CD4-positive, alpha-beta T cell (primary cell): ENCODE data around the gene ARFGEF3. TPM values are rescaled to one million over a fixed set of nuclear protein-coding genes. Genes with fewer than 3 reads are reported as not detected.

Experiments
- ATAC-seq: fragments of 200-7000 bp; cut with Tn5 transposase; one replicate; pipeline ENCODE4 v1.10.0; 2022; ENCODE audit warnings: mild to moderate bottlenecking; ENCODE audit not compliant: poor library complexity
- CTCF ChIA-PET: fragments of 350-600 bp; sonication (Branson Sonifier 250); formaldehyde crosslinking; loops from one replicate; lab custom pipeline; 2021; ENCODE audit warnings: antibody characterized with exemption, inconsistent platforms; lab: Charles Lee
- POLR2A ChIA-PET: fragments of 350-600 bp; sonication (Branson Sonifier 250); formaldehyde crosslinking; loops from one replicate; lab custom pipeline; 2021; ENCODE audit warnings: antibody characterized with exemption, inconsistent platforms; lab: Charles Lee
- DNase-seq, 14 experiments: peaks; one replicate each; pipeline ENCODE4 v3.0.0-alpha.2; 2013 to 2020; ENCODE audit warnings: mixed read lengths in 2 of 14
- H3K27ac ChIP-seq, 2 donors: one replicate each; pipeline versions ENCODE4 v1.5.1 to v1.7.0; 2013; ENCODE audit warnings: low read length in 2 of 2, low read depth in 1 of 2, mild to moderate bottlenecking in 1 of 2
- H3K27me3 ChIP-seq, 2 experiments: 1 replicate in 1 of 2; 2 replicates in 1 of 2; pipeline versions ENCODE4 v1.6.1 to v1.7.0; 2013; ENCODE audit warnings: low read length in 2 of 2, control low read depth in 1 of 2, mild to moderate bottlenecking in 1 of 2, moderate library complexity in 1 of 2; ENCODE audit not compliant: insufficient read depth in 2 of 2, control insufficient read depth in 1 of 2
- H3K36me3 ChIP-seq: one replicate; pipeline ENCODE4 v1.6.1; 2013; ENCODE audit warnings: low read length, control low read depth; ENCODE audit not compliant: insufficient read depth
- H3K4me1 ChIP-seq: one replicate; pipeline ENCODE4 v1.6.1; 2013; ENCODE audit warnings: low read length, control low read depth; ENCODE audit not compliant: insufficient read depth
- H3K4me3 ChIP-seq: one replicate; pipeline ENCODE4 v1.5.1; 2013; ENCODE audit warnings: mild to moderate bottlenecking, low read length, moderate library complexity
- H3K9me3 ChIP-seq, 2 experiments: 1 replicate in 1 of 2; 2 replicates in 1 of 2; pipeline versions ENCODE4 v1.6.1 to v1.7.0; 2013; ENCODE audit warnings: low read length in 2 of 2, mild to moderate bottlenecking in 2 of 2, control low read depth in 1 of 2, moderate library complexity in 1 of 2; ENCODE audit not compliant: control insufficient read depth in 1 of 2, insufficient read depth in 1 of 2
- H3K27ac Mint-ChIP-seq: one replicate; pipeline ENCODE4 v1.8.0; 2020; ENCODE audit warnings: mixed read lengths
- H3K27me3 Mint-ChIP-seq: one replicate; pipeline ENCODE4 v1.8.0; 2021; ENCODE audit warnings: mixed read lengths
- H3K36me3 Mint-ChIP-seq: one replicate; pipeline ENCODE4 v1.8.0; 2021; ENCODE audit warnings: low read depth, mixed read lengths
- H3K4me1 Mint-ChIP-seq: one replicate; pipeline ENCODE4 v1.8.0; 2021; ENCODE audit warnings: low read depth, mixed read lengths
- H3K4me3 Mint-ChIP-seq: one replicate; pipeline ENCODE4 v1.8.0; 2020; ENCODE audit warnings: mild to moderate bottlenecking, mixed read lengths
- H3K9me3 Mint-ChIP-seq: one replicate; pipeline ENCODE4 v1.8.0; 2020; ENCODE audit warnings: mixed read lengths
- CTCF ChIP-seq: fragments of 200-600 bp; IDR thresholded peaks from one replicate; pipeline ENCODE4 v1.8.0; 2022; ENCODE audit warnings: antibody characterized with exemption, mild to moderate bottlenecking
- intact Hi-C, 2 experiments: fragments of 100-400 bp; cut with DNase I in 1 of 2; cut with micrococcal nuclease in 1 of 2; formaldehyde crosslinking; loops; one replicate each; pipeline versions ENCODE4 v1.15.1 to v1.9.0; 2023 to 2025; cut with DNase I, micrococcal nuclease
- total RNA-seq, 174 experiments: library from RNA in 2 of 174; stranded (reverse) in 2 of 174; gene quantifications; one replicate each; pipeline ENCODE4 v1.2.3 and lab custom pipeline; 2021 to 2026

The ARFGEF3 gene
- total RNA-seq, 2 experiments from 2014 or later, result not detected

GRCh38 chr6:138328210-138328609, 166.5 kb downstream of the ARFGEF3 start:
- POLR2A ChIA-PET, result no interaction called here
- Histone ChIP-seq H3K36me3 (no peaks in the 10 kb centered on the region), H3K27ac (no peak overlapping the region), H3K27me3 (no peaks in the 10 kb centered on the region), H3K4me1 (no peaks in the 10 kb centered on the region), H3K4me3 (no peak overlapping the region), H3K9me3 (peaks cover 0 to 3% of the 10 kb centered on the region in 2 experiments)
- peaks cover 6% of the 10 kb centered on the region for H3K27me3 Mint-ChIP-seq
- no peak overlapping the region for H3K4me3 Mint-ChIP-seq
- CTCF ChIA-PET, result no interaction called here
- H3K27ac Mint-ChIP-seq, result no peak overlapping the region
- intact Hi-C loops, result no loop called here
- no peak for ATAC-seq
- no peak for TF ChIP-seq CTCF
- no peaks in the 10 kb centered on the region for H3K36me3 Mint-ChIP-seq
- H3K9me3 Mint-ChIP-seq, result no peaks in the 10 kb centered on the region
- H3K4me1 Mint-ChIP-seq, result no peaks in the 10 kb centered on the region
- no peak for DNase-seq

GRCh38 chr6:138330763-138331162, 169.0 kb downstream of the ARFGEF3 start:
- Mint-ChIP-seq H3K4me3 (no peak overlapping the region), H3K27ac (no peak overlapping the region), H3K36me3 (no peaks in the 10 kb centered on the region), H3K9me3 (no peaks in the 10 kb centered on the region), H3K4me1 (no peaks in the 10 kb centered on the region), H3K27me3 (peaks cover 10% of the 10 kb centered on the region)
- ChIA-PET CTCF (no interaction called here), POLR2A (no interaction called here)
- H3K36me3 ChIP-seq, result no peaks in the 10 kb centered on the region
- TF ChIP-seq CTCF, result no peak
- H3K4me3 ChIP-seq, result no peak overlapping the region
- H3K9me3 ChIP-seq, result peaks cover 0 to 7% of the 10 kb centered on the region in 2 experiments
- ATAC-seq (no peak), DNase-seq (no peak)
- H3K4me1 ChIP-seq, result no peaks in the 10 kb centered on the region
- intact Hi-C loops, result no loop called here
- no peak overlapping the region for H3K27ac ChIP-seq
- no peaks in the 10 kb centered on the region for H3K27me3 ChIP-seq

GRCh38 chr6:138331444-138331843, 169.7 kb downstream of the ARFGEF3 start:
- H3K27me3 ChIP-seq, result no peaks in the 10 kb centered on the region
- ChIA-PET CTCF (no interaction called here), POLR2A (interaction anchor here (0.5 kb wide), 1 partner anchor 10 kb away, joined by 3 read pairs; no protein-coding TSS in a partner anchor)
- H3K4me1 ChIP-seq, result no peaks in the 10 kb centered on the region
- H3K27ac Mint-ChIP-seq, result no peak overlapping the region
- H3K4me3 Mint-ChIP-seq, result no peak overlapping the region
- no peaks in the 10 kb centered on the region for H3K36me3 ChIP-seq
- DNase-seq (no peak), ATAC-seq (no peak)
- no peak for TF ChIP-seq CTCF
- no peak overlapping the region for H3K27ac ChIP-seq
- peaks cover 0 to 7% of the 10 kb centered on the region in 2 experiments for H3K9me3 ChIP-seq
- no peaks in the 10 kb centered on the region for H3K9me3 Mint-ChIP-seq
- intact Hi-C loops, result no loop called here
- H3K27me3 Mint-ChIP-seq, result peaks cover 12% of the 10 kb centered on the region
- H3K4me3 ChIP-seq, result no peak overlapping the region
- H3K36me3 Mint-ChIP-seq, result no peaks in the 10 kb centered on the region
- H3K4me1 Mint-ChIP-seq, result no peaks in the 10 kb centered on the region
